ENCODE measurements around the gene ARF3. TPM values are rescaled to one million over a fixed set of nuclear protein-coding genes. Genes with fewer than 3 reads are reported as not detected.

The ARF3 gene
- total RNA-seq, 1 experiment from 2014 or later: 163 TPM

- no peak for DNase-seq (ENCODE audit: low read depth)
Observed at GRCh38 chr12:48982397-48983080, 25.3 kb upstream of the ARF3 start.

DNA sequence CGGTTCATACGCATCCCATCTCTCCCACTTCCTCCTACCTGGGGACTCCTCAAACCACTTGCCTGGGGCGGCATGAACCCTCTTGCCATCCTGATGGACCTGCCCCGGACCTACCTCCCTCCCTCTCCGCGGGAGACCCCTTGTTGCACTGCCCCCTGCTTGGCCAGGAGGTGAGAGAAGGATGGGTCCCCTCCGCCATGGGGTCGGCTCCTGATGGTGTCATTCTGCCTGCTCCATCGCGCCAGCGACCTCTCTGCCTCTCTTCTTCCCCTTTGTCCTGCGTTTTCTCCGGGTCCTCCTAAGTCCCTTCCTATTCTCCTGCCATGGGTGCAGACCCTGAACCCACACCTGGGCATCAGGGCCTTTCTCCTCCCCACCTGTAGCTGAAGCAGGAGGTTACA, 24.5 kb upstream of the ARF3 start:
- no peak for DNase-seq (ENCODE audit: low read depth)

GRCh38 chr12:48980953-48981756, 23.9 kb upstream of the ARF3 start:
- no peak for DNase-seq (ENCODE audit: low read depth)

- DNase-seq (ENCODE audit: low read depth): no peak
Observed at GRCh38 chr12:48980389-48980952, 23.2 kb upstream of the ARF3 start.

- DNase-seq (ENCODE audit: low read depth): no peak
Observed at GRCh38 chr12:48979602-48980388, 22.5 kb upstream of the ARF3 start.

DNA sequence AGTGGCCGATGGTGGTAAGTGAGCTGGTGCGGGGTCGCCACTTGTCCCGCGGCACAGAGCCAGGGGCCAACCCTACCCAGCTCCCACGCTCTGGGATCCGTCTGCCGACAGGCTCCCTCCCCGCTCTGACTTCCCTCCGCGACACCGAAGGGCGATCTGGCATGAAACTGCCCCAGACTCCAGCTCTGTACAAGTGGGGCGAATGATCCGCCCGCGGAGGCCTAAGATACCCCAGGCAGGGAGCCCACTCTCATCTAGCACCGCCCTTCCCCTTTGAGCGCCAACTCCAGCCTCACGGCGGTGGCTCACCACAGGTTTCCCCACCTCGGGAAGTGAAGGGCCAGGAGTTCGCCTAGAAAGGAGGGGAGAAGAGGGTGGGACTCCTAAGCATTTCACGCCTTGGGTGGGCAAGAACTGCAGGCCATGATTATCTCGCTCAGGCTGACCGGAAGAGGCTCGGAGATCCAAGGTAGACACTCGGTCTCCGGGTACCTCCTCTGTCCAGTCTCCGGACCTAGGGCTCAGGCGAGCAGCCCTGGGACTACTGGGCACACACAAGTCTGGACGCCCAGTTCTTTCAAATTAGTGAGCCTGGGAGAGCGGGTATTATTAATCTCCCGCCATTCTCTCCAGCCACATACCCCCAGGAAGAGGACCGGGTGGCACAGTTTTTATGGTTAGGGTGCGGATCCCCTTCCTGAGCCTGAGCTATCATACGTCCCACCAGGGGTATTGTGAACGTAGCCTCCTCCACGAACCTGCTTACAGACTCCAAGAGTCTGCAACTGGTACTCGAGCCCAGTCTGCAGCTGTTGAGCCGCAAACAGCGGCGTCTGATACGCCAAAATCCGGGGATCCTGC, 21.7 kb upstream of the ARF3 start:
- DNase-seq (ENCODE audit: low read depth): no peak

DNA sequence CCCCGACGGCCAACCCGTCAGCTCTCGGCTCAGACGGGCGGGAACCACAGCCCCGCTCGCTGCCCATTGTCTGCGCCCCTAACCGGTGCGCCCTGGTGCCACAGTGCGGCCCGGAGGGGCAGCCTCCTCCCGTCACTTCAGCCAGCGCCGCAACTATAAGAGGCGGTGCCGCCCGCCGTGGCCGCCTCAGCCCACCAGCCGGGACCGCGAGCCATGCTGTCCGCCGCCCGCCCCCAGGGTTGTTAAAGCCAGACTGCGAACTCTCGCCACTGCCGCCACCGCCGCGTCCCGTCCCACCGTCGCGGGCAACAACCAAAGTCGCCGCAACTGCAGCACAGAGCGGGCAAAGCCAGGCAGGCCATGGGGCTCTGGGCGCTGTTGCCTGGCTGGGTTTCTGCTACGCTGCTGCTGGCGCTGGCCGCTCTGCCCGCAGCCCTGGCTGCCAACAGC, 21.0 kb upstream of the ARF3 start, which contains the start of gene WNT1:
TSS of gene WNT1 (plus strand) at position 32 of the 450 bp plus-strand sequence. CDS start at position 361, 329 bp downstream.
- DNase-seq (ENCODE audit: low read depth): no peak

- no peak for DNase-seq (ENCODE audit: low read depth)
Observed at GRCh38 chr12:48977290-48978281, 20.3 kb upstream of the ARF3 start.

DNA sequence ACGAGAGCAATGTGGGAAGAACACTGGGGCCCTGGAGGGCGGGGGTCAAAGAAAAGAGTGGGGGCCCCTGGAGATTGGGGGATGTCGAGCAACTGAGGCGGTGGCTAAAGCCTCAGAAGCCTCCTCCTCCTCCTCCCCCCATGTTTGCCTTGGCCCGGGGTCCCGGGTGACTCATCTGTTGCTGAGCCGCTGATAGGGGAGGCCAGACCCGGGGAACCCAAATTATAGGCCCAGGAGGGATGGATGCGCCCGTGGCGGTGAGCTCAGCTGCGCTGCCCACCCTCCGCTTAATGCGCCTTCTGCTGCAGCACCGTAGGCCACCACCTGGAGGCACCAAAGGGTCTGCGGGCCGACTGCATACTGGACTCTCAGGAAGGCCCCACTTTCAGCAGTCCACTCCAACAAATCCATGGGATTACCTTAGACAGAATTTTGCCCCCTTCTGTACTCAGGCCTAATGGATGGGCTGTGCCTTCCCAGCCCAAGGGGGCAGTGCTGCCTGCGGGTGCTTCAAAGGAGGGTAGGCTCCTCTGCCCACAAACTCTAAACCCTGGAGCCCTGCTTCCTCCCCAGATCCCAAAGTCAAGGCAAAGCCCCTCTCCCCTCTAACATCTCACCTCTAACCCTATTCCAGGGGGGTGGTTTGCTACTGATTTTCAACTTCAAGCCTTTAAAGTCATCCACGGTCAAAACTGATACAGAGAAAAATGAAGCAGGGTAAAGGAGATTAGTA, 16.8 kb upstream of the ARF3 start:
- peak; percentile 42 for DNase-seq (ENCODE audit: low read depth)

- no peak for DNase-seq (ENCODE audit: low read depth)
Observed at GRCh38 chr12:48973531-48973930, 16.2 kb upstream of the ARF3 start.

DNA sequence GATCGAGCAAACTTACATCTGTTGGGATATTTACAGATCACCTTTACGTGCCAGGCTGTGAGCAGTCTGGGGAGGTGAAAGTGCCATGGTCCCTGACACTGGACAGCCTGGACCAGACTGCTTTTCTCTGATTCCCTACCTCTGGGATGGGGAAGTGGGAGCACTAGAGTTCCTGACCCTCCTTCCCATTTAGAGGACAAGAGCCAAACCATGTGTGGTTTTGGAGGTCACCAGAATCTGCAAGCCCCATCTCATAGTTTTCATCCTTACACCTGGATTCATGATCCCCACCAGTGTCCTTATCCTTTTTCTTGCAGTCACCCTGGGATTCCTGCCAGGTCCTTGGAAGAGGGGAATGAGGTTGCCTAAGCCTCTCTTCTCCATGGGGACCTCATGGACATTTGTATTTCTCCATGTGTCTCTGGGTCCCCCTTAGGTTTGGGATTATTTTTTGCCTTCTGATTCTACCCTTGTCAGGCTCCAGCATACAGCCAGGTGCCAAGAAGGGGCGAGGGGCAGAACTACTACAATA, 15.7 kb upstream of the ARF3 start:
- DNase-seq (ENCODE audit: low read depth): no peak

DNA sequence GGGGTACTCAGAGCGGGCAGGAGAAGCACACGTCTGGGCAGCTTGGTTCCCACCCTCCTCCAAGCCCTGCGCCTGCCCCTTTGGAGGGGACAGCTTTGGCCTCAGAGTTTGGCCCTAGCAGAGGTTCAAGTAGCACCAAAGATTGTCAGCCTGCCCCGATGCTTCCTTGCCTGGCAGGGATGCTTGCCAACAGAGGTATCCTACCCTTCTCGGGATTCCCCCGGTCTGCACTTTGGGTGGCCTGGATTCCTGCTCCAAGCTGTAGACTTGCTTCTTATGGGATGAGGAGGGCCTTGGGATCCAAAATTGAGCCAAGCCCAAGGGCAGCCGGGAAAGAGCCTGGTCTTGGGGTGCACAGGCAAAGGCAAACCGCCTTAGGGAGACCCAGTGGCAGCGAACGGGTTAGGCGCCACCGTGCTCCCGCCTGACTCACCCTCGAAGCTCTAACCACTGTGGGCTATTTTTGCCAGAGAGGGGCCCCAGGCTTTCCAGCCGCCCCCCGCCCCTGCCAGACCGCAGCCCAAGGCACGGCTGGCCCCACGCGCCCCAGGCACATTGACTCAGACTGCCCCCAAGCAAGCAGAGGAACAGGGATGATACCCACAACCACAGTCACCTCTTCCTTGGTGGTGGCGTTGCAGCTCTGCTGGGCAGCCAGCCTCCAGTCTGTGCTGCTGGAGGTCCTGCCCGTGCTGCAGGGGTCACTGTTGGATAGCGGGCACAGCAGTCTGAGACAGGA, 15.1 kb upstream of the ARF3 start:
- DNase-seq (ENCODE audit: low read depth): peak; percentile 61

DNA sequence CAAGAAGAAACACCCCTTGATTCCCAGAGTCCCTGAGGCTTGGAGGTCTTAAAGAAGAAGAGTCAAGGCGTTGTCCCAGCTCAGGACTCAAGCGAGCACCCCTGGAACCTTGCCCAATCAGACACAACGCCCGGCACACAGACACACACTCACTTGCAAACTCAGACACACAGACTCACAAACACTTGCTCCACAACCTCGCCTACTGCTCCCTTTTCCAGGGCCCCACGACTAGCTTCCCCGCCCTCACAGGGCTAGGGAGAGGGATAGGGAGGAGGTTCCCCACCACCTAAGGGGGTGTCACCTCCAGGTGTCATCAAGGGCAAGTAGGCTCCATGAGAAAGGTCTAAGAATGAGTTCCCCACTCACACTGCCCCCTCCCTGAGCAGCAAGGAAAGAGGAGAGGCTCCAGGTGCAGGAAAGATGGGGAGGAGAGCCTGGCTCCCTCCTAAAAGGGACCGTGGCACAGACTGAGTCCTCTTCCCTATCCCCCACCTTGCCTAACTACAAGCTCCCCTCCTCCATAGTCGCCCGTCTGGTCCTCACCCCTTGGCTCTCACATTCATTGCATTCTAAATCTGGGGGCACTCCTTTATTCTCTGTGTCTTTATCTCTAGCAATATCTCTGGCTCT, 13.5 kb upstream of the ARF3 start:
- no peak for DNase-seq (ENCODE audit: low read depth)

DNA sequence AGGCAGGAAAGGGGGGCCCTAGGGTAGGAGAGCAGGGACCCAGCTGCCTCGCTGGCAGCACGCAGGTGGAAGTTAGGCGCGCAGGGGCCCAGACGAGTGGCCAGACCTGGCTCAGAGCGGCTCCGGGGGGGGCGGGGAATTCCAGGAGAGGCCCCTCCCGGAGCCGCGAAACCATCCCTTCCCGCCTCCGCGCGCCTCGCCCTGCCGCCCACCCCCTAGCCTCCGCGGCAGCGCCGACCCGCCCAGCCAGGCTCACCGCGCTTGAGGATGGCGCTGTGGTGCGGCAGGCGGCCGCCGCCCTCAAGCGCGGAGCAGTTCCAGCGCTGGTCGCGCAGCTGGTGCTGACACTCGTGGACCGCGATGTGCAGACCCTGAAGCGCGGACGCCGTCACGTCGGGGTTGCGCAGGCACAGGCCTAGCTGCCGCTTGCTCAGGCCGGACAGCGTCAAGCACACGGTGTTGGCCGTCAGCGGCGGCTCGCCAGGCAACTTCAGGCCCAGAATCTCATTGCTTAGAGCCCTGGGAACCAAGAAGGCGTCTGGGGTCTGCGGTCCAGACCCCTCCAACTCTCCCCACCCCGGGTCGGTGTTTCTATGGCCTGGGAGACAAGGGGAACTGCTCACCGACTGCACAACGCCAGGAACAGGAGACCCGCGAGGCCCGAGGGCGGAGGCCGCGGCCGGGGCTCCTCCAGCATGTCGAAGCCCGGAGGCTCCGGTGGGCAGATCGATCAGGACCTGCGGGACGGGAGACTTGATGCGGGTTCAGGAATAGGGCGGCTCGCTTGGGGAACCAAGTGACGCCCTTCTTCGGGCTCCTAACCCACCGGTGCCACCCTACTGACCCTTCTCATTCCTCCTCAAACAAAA, 12.8 kb upstream of the ARF3 start:
- no peak for DNase-seq (ENCODE audit: low read depth)

GRCh38 chr12:48969160-48969771, 12.0 kb upstream of the ARF3 start:
- no peak for DNase-seq (ENCODE audit: low read depth)

DNA sequence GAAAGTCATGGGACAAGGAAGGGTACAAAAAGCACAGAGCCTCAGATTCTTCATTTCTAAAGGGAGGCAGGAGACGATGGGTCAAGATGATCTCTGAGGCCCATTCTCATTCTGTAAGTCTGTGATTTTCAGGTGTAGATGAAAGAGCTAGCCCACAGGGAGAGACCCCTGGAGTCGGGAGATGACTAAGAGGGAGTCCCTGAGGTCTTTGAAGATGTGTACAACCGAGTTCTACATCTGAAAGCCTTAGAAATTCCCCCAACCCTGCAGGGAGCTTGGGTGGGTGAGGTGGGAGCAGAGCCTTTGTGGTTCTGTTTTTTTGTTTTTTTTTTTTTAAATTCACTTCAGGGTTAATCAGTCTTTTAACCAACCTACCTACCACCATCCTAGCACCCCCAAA, 11.2 kb upstream of the ARF3 start:
- DNase-seq (ENCODE audit: low read depth): no peak

All from HT1080 (cell line).